ENCODE results near the gene GNRH2.
A peak's percentile ranks its signal among the peaks of the same experiment; 100 is the strongest.
"Not testable (repeated sequence)": the region's sequence is repeated elsewhere in the genome, so short reads cannot be mapped to it uniquely, and the experiment has no call there.

The GNRH2 gene

DNA sequence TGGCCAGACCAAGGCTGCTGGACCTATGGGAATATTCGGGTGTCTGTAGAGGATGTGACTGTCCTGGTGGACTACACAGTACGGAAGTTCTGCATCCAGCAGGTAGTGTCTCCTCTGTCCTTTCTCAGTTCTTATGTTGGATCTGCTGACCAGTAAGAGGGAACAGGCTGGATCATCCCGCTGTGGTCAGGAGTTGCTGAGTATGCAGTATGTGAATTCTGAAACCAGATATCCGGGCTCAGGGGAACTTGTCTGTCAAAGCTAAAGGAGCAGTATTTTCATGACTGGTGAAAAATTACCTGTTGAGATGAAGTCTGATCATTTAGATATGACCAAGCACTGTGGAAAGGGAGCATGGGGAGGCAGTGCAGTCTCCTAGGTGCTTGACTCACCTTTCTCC lies 22.1 kb upstream of the GNRH2 start:
- DNase-seq, result no peak
- Histone ChIP-seq H3K4me3 (ENCODE audit: low read depth, low read length) (no peak overlapping the region), H3K27me3 (ENCODE audit: insufficient read depth, low read depth, severe bottlenecking) (no peaks in the 10 kb centered on the region), H3K27ac (peak overlapping the region; percentile 20; the same call in 1 of the 2 replicates), H3K9me3 (ENCODE audit: severe bottlenecking) (peaks cover 3% of the 10 kb centered on the region), H3K36me3 (peaks cover 42% of the 10 kb centered on the region)
- TF ChIP-seq, protein P1, sequence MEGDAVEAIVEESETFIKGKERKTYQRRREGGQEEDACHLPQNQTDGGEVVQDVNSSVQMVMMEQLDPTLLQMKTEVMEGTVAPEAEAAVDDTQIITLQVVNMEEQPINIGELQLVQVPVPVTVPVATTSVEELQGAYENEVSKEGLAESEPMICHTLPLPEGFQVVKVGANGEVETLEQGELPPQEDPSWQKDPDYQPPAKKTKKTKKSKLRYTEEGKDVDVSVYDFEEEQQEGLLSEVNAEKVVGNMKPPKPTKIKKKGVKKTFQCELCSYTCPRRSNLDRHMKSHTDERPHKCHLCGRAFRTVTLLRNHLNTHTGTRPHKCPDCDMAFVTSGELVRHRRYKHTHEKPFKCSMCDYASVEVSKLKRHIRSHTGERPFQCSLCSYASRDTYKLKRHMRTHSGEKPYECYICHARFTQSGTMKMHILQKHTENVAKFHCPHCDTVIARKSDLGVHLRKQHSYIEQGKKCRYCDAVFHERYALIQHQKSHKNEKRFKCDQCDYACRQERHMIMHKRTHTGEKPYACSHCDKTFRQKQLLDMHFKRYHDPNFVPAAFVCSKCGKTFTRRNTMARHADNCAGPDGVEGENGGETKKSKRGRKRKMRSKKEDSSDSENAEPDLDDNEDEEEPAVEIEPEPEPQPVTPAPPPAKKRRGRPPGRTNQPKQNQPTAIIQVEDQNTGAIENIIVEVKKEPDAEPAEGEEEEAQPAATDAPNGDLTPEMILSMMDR (IDR thresholded peaks at IDR 0.05; ENCODE audit: low read depth, low read length), result no peak

GRCh38 chr20:3021777-3022176 lies 21.6 kb upstream of the GNRH2 start:
- TF ChIP-seq, protein P1 (IDR thresholded peaks at IDR 0.05; ENCODE audit: low read depth, low read length), result no peak
- peaks cover 3% of the 10 kb centered on the region for H3K9me3 ChIP-seq (ENCODE audit: severe bottlenecking)
- no peaks in the 10 kb centered on the region for H3K27me3 ChIP-seq (ENCODE audit: insufficient read depth, low read depth, severe bottlenecking)
- H3K36me3 ChIP-seq, result peaks cover 43% of the 10 kb centered on the region
- DNase-seq, result no peak
- peak overlapping the region; percentile 74 for H3K27ac ChIP-seq
- no peak overlapping the region for H3K4me3 ChIP-seq (ENCODE audit: low read depth, low read length)

DNA sequence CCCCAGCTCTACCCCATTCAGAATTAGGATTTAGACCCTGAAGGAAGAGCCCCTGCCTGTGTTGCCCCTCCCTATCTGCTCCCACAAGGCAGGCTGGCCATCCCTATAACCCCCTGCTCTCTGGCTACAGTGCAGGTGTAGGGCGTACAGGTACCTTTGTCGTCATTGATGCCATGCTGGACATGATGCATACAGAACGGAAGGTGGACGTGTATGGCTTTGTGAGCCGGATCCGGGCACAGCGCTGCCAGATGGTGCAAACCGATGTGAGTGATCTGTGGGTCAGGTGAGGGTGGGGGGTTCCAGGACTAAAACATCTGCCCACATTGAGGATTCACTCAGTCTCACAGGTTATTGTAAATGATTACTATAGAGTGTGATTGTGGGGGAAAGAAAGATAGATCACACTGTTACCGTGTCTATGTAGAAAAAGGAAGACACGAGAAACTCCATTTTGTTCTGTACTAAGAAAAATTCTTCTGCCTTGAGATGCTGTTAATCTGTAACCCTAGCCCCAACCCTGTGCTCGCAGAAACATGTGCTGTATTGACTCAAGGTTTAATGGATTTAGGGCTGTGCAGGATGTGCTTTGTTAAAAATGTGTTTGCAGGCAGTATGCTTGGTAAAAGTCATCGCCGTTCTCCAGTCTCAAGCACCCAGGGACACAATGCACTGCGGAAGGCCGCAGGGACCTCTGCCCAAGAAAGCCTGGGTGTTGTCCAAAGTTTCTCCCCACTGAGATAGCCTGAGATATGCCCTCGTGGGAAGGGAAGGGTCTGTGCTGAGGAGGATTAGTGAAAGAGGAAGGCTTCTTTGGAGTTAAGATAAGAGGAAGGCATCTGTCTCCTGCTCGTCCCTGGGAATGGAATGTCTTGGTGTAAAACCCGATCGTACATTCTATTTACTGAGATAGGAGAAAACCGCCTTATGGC lies 20.6 kb upstream of the GNRH2 start:
- not testable (repeated sequence) for H3K4me3 ChIP-seq (ENCODE audit: low read depth, low read length); H3K9me3 ChIP-seq (ENCODE audit: severe bottlenecking); H3K27me3 ChIP-seq (ENCODE audit: insufficient read depth, low read depth, severe bottlenecking)
- H3K36me3 ChIP-seq, result peaks cover 53% of the 10 kb centered on the region
- DNase-seq, result peak; percentile 55
- peak overlapping the region; percentile 74 for H3K27ac ChIP-seq

DNA sequence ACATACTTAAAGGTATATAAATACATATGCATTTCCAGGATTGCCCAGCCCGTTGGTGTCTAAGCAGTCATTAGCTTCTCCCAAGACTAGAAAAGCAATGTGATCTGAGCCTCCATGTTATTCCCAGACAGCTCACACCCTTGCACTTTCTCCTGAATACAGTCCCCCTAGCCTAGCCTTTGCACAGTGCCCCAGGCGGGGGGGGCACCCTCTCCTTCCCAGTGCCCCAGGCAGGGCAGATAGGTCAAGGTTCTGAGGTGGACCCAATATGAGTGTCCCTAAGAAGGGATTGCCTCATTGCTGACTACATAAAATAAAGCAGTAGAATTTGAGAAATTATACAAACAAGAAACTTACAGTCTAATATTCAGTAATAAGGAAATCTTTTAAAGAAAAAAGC lies 15.4 kb upstream of the GNRH2 start:
- TF ChIP-seq, protein P1 (IDR thresholded peaks at IDR 0.05; ENCODE audit: low read depth, low read length), result no peak
- H3K27ac ChIP-seq, result no peak overlapping the region
- peaks cover 59% of the 10 kb centered on the region for H3K36me3 ChIP-seq
- no peaks in the 10 kb centered on the region for H3K9me3 ChIP-seq (ENCODE audit: severe bottlenecking)
- no peaks in the 10 kb centered on the region for H3K27me3 ChIP-seq (ENCODE audit: insufficient read depth, low read depth, severe bottlenecking)
- no peak overlapping the region for H3K4me3 ChIP-seq (ENCODE audit: low read depth, low read length)
- DNase-seq, result no peak

DNA sequence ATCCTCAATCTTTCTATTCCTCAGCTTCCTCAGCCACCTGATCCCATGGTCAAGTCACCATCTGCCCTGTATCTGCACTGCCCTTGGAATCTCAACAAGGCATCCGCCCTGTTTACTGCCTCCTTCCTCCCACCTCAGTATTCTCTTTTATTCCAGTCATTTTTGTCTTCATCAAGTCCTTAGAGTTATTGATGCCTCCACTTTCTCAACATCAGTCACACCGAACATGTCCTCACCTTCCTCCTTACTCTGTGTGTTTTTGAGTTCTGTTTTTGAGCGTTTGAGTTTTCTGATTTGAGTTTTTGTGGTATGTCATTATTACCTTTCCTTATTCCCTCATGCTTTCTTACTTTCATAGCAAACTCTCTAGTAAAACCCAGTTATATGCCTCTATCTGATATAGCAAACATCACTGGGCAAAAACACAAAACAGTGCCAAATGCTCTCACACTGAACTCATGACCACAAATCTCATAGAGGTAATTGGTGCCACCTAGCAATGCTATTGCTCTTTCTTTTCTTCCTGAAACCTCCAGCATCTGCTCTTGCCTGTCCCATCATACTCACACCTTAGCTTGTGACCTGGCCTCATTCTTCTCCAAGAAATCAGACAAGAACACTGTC lies 11.8 kb upstream of the GNRH2 start:
- Histone ChIP-seq H3K36me3 (peaks cover 50% of the 10 kb centered on the region), H3K27ac (no peak overlapping the region), H3K4me3 (ENCODE audit: low read depth, low read length) (no peak overlapping the region), H3K27me3 (ENCODE audit: insufficient read depth, low read depth, severe bottlenecking) (no peaks in the 10 kb centered on the region), H3K9me3 (ENCODE audit: severe bottlenecking) (no peaks in the 10 kb centered on the region)
- TF ChIP-seq, protein P1 (IDR thresholded peaks at IDR 0.05; ENCODE audit: low read depth, low read length), result no peak
- DNase-seq, result no peak

DNA sequence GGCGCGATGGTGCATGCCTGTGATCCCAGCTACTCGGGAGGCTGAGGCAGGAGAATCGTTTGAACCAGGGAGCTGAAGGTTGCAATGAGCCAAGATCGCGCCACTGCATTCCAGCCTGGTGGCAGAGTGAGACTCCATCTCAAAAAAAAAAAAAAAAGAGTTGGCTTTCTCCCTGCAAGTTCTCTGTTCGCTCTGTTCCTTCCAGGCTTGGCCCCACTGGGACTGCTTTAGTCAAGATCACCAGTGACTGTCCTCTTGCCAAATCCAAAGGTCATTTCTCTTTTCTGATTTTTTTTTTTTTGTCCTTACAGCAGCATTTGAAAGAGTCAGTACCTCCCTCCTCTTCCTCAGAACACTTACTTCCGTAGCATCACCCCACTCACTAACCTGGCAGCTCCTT lies 10.8 kb upstream of the GNRH2 start:
- no peak for DNase-seq
- peaks cover 50% of the 10 kb centered on the region for H3K36me3 ChIP-seq
- no peak overlapping the region for H3K4me3 ChIP-seq (ENCODE audit: low read depth, low read length)
- TF ChIP-seq, protein P1 (IDR thresholded peaks at IDR 0.05; ENCODE audit: low read depth, low read length), result no peak
- H3K9me3 ChIP-seq (ENCODE audit: severe bottlenecking), result no peaks in the 10 kb centered on the region
- H3K27me3 ChIP-seq (ENCODE audit: insufficient read depth, low read depth, severe bottlenecking), result no peaks in the 10 kb centered on the region
- no peak overlapping the region for H3K27ac ChIP-seq
